Vagina (tissue), 2 donors: ENCODE measurements around the gene TMPRSS2.

Experiments
- POLR2A ChIP-seq, 2 donors: fragments of 450-650 bp; IDR thresholded peaks; one replicate each; pipeline ENCODE4 v1.6.1; 2017; ENCODE audit warnings: antibody characterized with exemption in 2 of 2, mild to moderate bottlenecking in 2 of 2, moderate library complexity in 2 of 2
- POLR2AphosphoS5 ChIP-seq, 2 donors: sonication (generic); formaldehyde crosslinking; IDR thresholded peaks; one replicate each; pipeline ENCODE4 v1.9.0; 2017; ENCODE audit warnings: antibody characterized with exemption in 2 of 2, mild to moderate bottlenecking in 2 of 2, low read depth in 1 of 2; ENCODE audit not compliant: insufficient read depth in 1 of 2
- TF ChIP-seq, protein P1 (sequence below), 3 experiments: fragments of 450-650 bp in 2 of 3; fragments of 200-600 bp in 1 of 3; sonication (generic) in 1 of 3; IDR thresholded peaks; one replicate each; pipeline ENCODE4 v1.5.1; 2017 to 2019; ENCODE audit warnings: antibody characterized with exemption in 3 of 3, mild to moderate bottlenecking in 2 of 3, moderate library complexity in 2 of 3

GRCh38 chr21:41472753-41473548, 35.0 kb downstream of the TMPRSS2 start:
- TF ChIP-seq, protein P1, sequence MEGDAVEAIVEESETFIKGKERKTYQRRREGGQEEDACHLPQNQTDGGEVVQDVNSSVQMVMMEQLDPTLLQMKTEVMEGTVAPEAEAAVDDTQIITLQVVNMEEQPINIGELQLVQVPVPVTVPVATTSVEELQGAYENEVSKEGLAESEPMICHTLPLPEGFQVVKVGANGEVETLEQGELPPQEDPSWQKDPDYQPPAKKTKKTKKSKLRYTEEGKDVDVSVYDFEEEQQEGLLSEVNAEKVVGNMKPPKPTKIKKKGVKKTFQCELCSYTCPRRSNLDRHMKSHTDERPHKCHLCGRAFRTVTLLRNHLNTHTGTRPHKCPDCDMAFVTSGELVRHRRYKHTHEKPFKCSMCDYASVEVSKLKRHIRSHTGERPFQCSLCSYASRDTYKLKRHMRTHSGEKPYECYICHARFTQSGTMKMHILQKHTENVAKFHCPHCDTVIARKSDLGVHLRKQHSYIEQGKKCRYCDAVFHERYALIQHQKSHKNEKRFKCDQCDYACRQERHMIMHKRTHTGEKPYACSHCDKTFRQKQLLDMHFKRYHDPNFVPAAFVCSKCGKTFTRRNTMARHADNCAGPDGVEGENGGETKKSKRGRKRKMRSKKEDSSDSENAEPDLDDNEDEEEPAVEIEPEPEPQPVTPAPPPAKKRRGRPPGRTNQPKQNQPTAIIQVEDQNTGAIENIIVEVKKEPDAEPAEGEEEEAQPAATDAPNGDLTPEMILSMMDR (IDR thresholded peaks at IDR 0.05): no peak
- no peak for TF ChIP-seq POLR2AphosphoS5 (IDR thresholded peaks at IDR 0.05; ENCODE audit: insufficient read depth in 1 of 2, low read depth in 1 of 2)
- no peak for TF ChIP-seq POLR2A (IDR thresholded peaks at IDR 0.05)
